Hepatocyte (in vitro differentiated cells): ENCODE results near the gene UHRF1.

Source experiments
- CTCF ChIP-seq: fragments of 200-600 bp; sonication (generic); IDR thresholded peaks from 2 replicates; pipeline ENCODE4 v1.5.1; 2016; ENCODE audit warnings: antibody characterized with exemption, mild to moderate bottlenecking; ENCODE audit not compliant: poor library complexity
- EZH2 ChIP-seq: fragments of 200-600 bp; sonication (generic); IDR thresholded peaks from 2 replicates; pipeline ENCODE4 v1.6.1; 2016; ENCODE audit warnings: antibody characterized with exemption, mild to moderate bottlenecking, borderline replicate concordance
- EZH2phosphoT487 ChIP-seq: fragments of 200-600 bp; sonication (generic); IDR thresholded peaks from one replicate; pipeline ENCODE4 v1.6.1; 2018; ENCODE audit warnings: antibody characterized with exemption, mild to moderate bottlenecking, low read depth, moderate library complexity; ENCODE audit not compliant: unreplicated experiment, severe bottlenecking

DNA sequence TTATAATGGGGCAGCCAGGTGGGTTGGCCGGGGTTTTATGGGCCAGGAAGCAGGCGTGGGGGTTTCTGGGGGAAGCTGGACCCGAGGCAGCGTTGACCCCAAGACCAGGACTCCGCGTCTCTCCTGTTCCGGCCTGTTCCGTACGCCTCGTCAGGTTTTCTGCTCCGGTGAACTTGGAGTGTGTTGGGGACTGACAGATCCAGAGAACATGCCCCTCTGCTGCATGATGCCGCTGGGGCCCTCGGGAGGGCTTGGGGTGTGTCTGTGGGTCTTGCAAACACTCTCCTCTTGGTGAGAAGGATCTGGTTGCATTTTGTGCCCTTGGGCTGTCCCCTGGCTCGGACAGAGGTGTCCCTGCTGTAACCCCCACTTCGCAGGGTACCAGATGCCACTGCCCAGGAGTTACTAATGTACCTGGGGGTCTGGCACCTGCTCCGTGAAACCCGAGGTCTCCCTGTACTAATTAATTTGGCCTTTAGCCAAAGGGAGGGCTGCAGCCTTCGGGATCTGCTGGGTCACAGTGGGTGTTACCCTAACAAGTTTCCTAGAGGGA lies 75.2 kb downstream of the UHRF1 start:
- no peak for TF ChIP-seq CTCF
- no peak for TF ChIP-seq EZH2
- TF ChIP-seq EZH2phosphoT487 = no peak
